Activated CD4-positive, alpha-beta T cell treated with anti-CD3 and anti-CD28 coated beads, Interleukin-2, amount 10 ng/mL, durations not matched to agents 24 days and 14 days (primary cell): ENCODE measurements around the gene NIPAL3. TPM values are rescaled to one million over a fixed set of nuclear protein-coding genes. Genes with fewer than 3 reads are reported as not detected.

Source experiments
- DNase-seq: peaks from one replicate; pipeline ENCODE4 v3.0.0; 2022
- H3K27ac Mint-ChIP-seq: one replicate; pipeline ENCODE4 v1.8.0; 2022; ENCODE audit warnings: mild to moderate bottlenecking, mixed read lengths
- H3K27me3 Mint-ChIP-seq: one replicate; pipeline ENCODE4 v1.8.0; 2022; ENCODE audit warnings: mixed read lengths
- H3K36me3 Mint-ChIP-seq: one replicate; pipeline ENCODE4 v1.8.0; 2022; ENCODE audit warnings: low read depth, mild to moderate bottlenecking, mixed read lengths
- H3K4me1 Mint-ChIP-seq: one replicate; pipeline ENCODE4 v1.8.0; 2021; ENCODE audit warnings: mixed read lengths
- H3K4me3 Mint-ChIP-seq: one replicate; pipeline ENCODE4 v1.8.0; 2022; ENCODE audit warnings: mild to moderate bottlenecking, moderate library complexity, mixed read lengths
- H3K9me3 Mint-ChIP-seq: one replicate; pipeline ENCODE4 v1.8.0; 2021; ENCODE audit warnings: mixed read lengths
- intact Hi-C: fragments of 100-400 bp; cut with micrococcal nuclease; formaldehyde crosslinking; loops from one replicate; pipeline ENCODE4 v1.15.1; 2023
- total RNA-seq: library from RNA; stranded (reverse); gene quantifications from 2 replicates; pipeline ENCODE4 v1.2.3, GENCODE V29; 2022

NIPAL3 gene
- total RNA-seq, 1 donor from 2014 or later: 26.3 TPM

GRCh38 chr1:24465638-24466037 is 50.0 kb downstream of the NIPAL3 start:
- Mint-ChIP-seq H3K4me1 (peaks cover 11% of the 10 kb centered on the region), H3K36me3 (peaks cover 58% of the 10 kb centered on the region), H3K9me3 (peaks cover 6% of the 10 kb centered on the region), H3K27me3 (no peaks in the 10 kb centered on the region), H3K4me3 (no peak overlapping the region), H3K27ac (no peak overlapping the region)
- no peak for DNase-seq
- intact Hi-C loops: no loop called here

- no peak for DNase-seq
- Mint-ChIP-seq H3K27me3 (no peaks in the 10 kb centered on the region), H3K36me3 (peaks cover 41% of the 10 kb centered on the region), H3K4me1 (peaks cover 11% of the 10 kb centered on the region), H3K4me3 (no peak overlapping the region), H3K27ac (no peak overlapping the region), H3K9me3 (no peaks in the 10 kb centered on the region)
- intact Hi-C loops: no loop called here
Measured at GRCh38 chr1:24468685-24469316, 53.2 kb downstream of the NIPAL3 start.

- H3K9me3 Mint-ChIP-seq: no peaks in the 10 kb centered on the region
- no peak overlapping the region for H3K27ac Mint-ChIP-seq
- intact Hi-C loops: no loop called here
- H3K4me3 Mint-ChIP-seq: no peak overlapping the region
- no peak for DNase-seq
- no peaks in the 10 kb centered on the region for H3K4me1 Mint-ChIP-seq
- H3K36me3 Mint-ChIP-seq: peaks cover 33% of the 10 kb centered on the region
- no peaks in the 10 kb centered on the region for H3K27me3 Mint-ChIP-seq
Measured at GRCh38 chr1:24470592-24470991, 55.0 kb downstream of the NIPAL3 start.

- Mint-ChIP-seq H3K9me3 (no peaks in the 10 kb centered on the region), H3K27ac (no peak overlapping the region), H3K36me3 (peaks cover 22% of the 10 kb centered on the region), H3K4me3 (no peak overlapping the region), H3K4me1 (peaks cover 2% of the 10 kb centered on the region), H3K27me3 (no peaks in the 10 kb centered on the region)
- intact Hi-C loops: no loop called here
- no peak for DNase-seq
Measured at GRCh38 chr1:24472527-24473251, 57.1 kb downstream of the NIPAL3 start.

- intact Hi-C loops: no loop called here
- Mint-ChIP-seq H3K36me3 (peaks cover 14% of the 10 kb centered on the region), H3K27ac (no peak overlapping the region), H3K4me3 (no peak overlapping the region), H3K9me3 (no peaks in the 10 kb centered on the region), H3K4me1 (peaks cover 2% of the 10 kb centered on the region), H3K27me3 (no peaks in the 10 kb centered on the region)
- DNase-seq: no peak
Measured at GRCh38 chr1:24474193-24474592, 58.6 kb downstream of the NIPAL3 start.

- no peak overlapping the region for H3K27ac Mint-ChIP-seq
- peaks cover 7% of the 10 kb centered on the region for H3K36me3 Mint-ChIP-seq
- peaks cover 7% of the 10 kb centered on the region for H3K4me1 Mint-ChIP-seq
- intact Hi-C loops: no loop called here
- H3K27me3 Mint-ChIP-seq: no peaks in the 10 kb centered on the region
- no peaks in the 10 kb centered on the region for H3K9me3 Mint-ChIP-seq
- H3K4me3 Mint-ChIP-seq: no peak overlapping the region
- no peak for DNase-seq
Measured at GRCh38 chr1:24475700-24476099, 60.1 kb downstream of the NIPAL3 start.

GRCh38 chr1:24476571-24476970 is 61.0 kb downstream of the NIPAL3 start:
- Mint-ChIP-seq H3K9me3 (no peaks in the 10 kb centered on the region), H3K27me3 (no peaks in the 10 kb centered on the region), H3K4me1 (peaks cover 15% of the 10 kb centered on the region), H3K4me3 (no peak overlapping the region), H3K27ac (no peak overlapping the region), H3K36me3 (peaks cover 7% of the 10 kb centered on the region)
- DNase-seq: no peak
- intact Hi-C loops: no loop called here

GRCh38 chr1:24477309-24477708 is 61.7 kb downstream of the NIPAL3 start:
- H3K36me3 Mint-ChIP-seq: peaks cover 9% of the 10 kb centered on the region
- intact Hi-C loops: no loop called here
- no peak for DNase-seq

GRCh38 chr1:24481101-24481500 is 65.5 kb downstream of the NIPAL3 start:
- DNase-seq: peak; percentile 88
- peaks cover 19% of the 10 kb centered on the region for H3K36me3 Mint-ChIP-seq
- intact Hi-C loops: loop anchor here (1.0 to 10.0 kb wide), 5 partner anchors 21 to 526 kb away; partner anchors contain the start of genes IFNLR1, PNRC2, RCAN3 and SRRM1
- peaks cover 47% of the 10 kb centered on the region for H3K4me1 Mint-ChIP-seq
- H3K4me3 Mint-ChIP-seq: peak overlapping the region; percentile 73
- peaks cover 6% of the 10 kb centered on the region for H3K9me3 Mint-ChIP-seq
- H3K27me3 Mint-ChIP-seq: no peaks in the 10 kb centered on the region
- H3K27ac Mint-ChIP-seq: peak overlapping the region; percentile 85

More at GRCh38 chr1:24477309-24477708, 61.7 kb downstream of the NIPAL3 start:
- no peak overlapping the region for H3K4me3 Mint-ChIP-seq
- no peaks in the 10 kb centered on the region for H3K9me3 Mint-ChIP-seq
- H3K27me3 Mint-ChIP-seq: no peaks in the 10 kb centered on the region
- H3K27ac Mint-ChIP-seq: no peak overlapping the region
- peaks cover 22% of the 10 kb centered on the region for H3K4me1 Mint-ChIP-seq

GRCh38 chr1:24481843-24482610 is 66.4 kb downstream of the NIPAL3 start:
- DNase-seq: peak; percentile 82
- peaks cover 54% of the 10 kb centered on the region for H3K4me1 Mint-ChIP-seq
- intact Hi-C loops: loop anchor here (1.0 to 10.0 kb wide), 5 partner anchors 20 to 527 kb away; partner anchors contain the start of genes IFNLR1, PNRC2, RCAN3 and SRRM1
- peak overlapping the region; percentile 85 for H3K27ac Mint-ChIP-seq
- H3K4me3 Mint-ChIP-seq: peak overlapping the region; percentile 73
- peaks cover 16% of the 10 kb centered on the region for H3K36me3 Mint-ChIP-seq
- no peaks in the 10 kb centered on the region for H3K27me3 Mint-ChIP-seq
- peaks cover 6% of the 10 kb centered on the region for H3K9me3 Mint-ChIP-seq

- H3K27ac Mint-ChIP-seq: peak overlapping the region; percentile 88
- peaks cover 11% of the 10 kb centered on the region for H3K9me3 Mint-ChIP-seq
- DNase-seq: peak; percentile 75
- no peaks in the 10 kb centered on the region for H3K27me3 Mint-ChIP-seq
- peaks cover 62% of the 10 kb centered on the region for H3K4me1 Mint-ChIP-seq
- H3K4me3 Mint-ChIP-seq: peak overlapping the region; percentile 63
- intact Hi-C loops: loop anchor here (5.0 to 10.0 kb wide), 3 partner anchors 159 to 529 kb away; partner anchors contain the start of genes IFNLR1, PNRC2 and SRRM1
- H3K36me3 Mint-ChIP-seq: peaks cover 18% of the 10 kb centered on the region
Measured at GRCh38 chr1:24483441-24483840, 67.8 kb downstream of the NIPAL3 start.

- intact Hi-C loops: loop anchor here (2.0 to 10.0 kb wide), 4 partner anchors 67 to 529 kb away; partner anchors contain the start of genes IFNLR1, PNRC2 and SRRM1
- peak overlapping the region; percentile 84 for H3K27ac Mint-ChIP-seq
- no peaks in the 10 kb centered on the region for H3K27me3 Mint-ChIP-seq
- H3K9me3 Mint-ChIP-seq: peaks cover 13% of the 10 kb centered on the region
- peaks cover 18% of the 10 kb centered on the region for H3K36me3 Mint-ChIP-seq
- H3K4me3 Mint-ChIP-seq: peak overlapping the region; percentile 29
- H3K4me1 Mint-ChIP-seq: peaks cover 68% of the 10 kb centered on the region
- no peak for DNase-seq
Measured at GRCh38 chr1:24484199-24484598, 68.6 kb downstream of the NIPAL3 start.

- peak overlapping the region; percentile 92 for H3K27ac Mint-ChIP-seq
- H3K4me1 Mint-ChIP-seq: peaks cover 59% of the 10 kb centered on the region
- H3K4me3 Mint-ChIP-seq: peak overlapping the region; percentile 63
- H3K36me3 Mint-ChIP-seq: peaks cover 14% of the 10 kb centered on the region
- intact Hi-C loops: loop anchor here (10.0 kb wide), 1 partner anchor 532 kb away; the partner anchor contains the start of gene PNRC2
- DNase-seq: peak; percentile 87
- no peaks in the 10 kb centered on the region for H3K27me3 Mint-ChIP-seq
- H3K9me3 Mint-ChIP-seq: peaks cover 13% of the 10 kb centered on the region
Measured at GRCh38 chr1:24486331-24487065, 70.9 kb downstream of the NIPAL3 start.
